ENCODE measurements around the gene ACAA1. TPM values are rescaled to one million over a fixed set of nuclear protein-coding genes. Genes with fewer than 3 reads are reported as not detected.

Gene ACAA1
- total and polyA plus RNA-seq, 9 of the 15 experiments (the other 6 are each of a cell fraction or from before 2014, with no cell fraction given), result 4.0 to 88.9 (median 57.2) TPM

DNA sequence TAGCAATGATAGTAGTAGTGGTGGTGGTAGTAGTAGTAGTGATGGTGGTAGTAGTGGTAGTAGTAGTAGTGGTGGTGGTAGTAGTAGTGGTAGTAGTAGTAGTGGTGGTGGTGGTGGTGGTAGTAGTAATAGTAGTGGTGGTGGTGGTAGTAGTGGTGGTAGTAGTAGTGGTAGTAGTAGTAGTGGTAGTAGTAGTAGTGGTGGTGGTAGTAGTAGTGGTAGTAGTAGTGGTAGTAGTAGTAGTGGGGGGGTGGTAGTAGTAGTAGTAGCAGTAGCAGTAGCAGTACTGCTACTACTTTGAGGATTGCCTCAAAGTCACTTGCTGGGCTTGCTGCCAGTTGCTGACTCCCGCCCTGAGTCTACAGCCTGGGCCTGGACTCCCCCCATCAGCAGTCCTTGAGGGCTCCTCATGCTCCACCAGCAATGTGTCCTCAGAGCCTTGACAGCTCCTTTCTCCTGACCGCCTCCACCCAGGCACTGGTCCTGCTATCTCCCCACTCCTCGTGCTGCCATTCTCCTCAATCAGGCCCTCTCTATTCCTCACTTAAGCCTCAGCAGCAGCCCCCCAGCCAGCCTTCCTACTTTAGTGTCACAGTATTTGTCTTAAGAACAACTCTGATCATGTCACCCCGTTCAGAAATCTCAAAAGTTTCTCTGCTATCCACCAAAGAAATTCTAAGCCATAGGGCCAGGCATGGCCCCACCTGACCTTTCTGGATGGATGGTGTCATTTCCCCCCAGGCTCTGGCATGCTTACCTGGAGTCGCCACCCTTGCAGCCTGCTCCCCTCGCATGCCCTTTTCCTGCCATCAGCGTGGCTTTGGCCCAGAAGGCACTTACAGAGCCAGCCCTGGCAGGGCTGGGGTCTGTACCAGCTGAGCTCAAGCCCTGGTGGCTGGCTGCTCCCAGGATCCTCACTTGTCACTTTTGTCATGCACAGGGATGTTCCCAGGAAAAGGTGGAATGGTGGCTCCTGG lies 52.3 kb downstream of the ACAA1 start (continued):
- TF ChIP-seq, protein P1, sequence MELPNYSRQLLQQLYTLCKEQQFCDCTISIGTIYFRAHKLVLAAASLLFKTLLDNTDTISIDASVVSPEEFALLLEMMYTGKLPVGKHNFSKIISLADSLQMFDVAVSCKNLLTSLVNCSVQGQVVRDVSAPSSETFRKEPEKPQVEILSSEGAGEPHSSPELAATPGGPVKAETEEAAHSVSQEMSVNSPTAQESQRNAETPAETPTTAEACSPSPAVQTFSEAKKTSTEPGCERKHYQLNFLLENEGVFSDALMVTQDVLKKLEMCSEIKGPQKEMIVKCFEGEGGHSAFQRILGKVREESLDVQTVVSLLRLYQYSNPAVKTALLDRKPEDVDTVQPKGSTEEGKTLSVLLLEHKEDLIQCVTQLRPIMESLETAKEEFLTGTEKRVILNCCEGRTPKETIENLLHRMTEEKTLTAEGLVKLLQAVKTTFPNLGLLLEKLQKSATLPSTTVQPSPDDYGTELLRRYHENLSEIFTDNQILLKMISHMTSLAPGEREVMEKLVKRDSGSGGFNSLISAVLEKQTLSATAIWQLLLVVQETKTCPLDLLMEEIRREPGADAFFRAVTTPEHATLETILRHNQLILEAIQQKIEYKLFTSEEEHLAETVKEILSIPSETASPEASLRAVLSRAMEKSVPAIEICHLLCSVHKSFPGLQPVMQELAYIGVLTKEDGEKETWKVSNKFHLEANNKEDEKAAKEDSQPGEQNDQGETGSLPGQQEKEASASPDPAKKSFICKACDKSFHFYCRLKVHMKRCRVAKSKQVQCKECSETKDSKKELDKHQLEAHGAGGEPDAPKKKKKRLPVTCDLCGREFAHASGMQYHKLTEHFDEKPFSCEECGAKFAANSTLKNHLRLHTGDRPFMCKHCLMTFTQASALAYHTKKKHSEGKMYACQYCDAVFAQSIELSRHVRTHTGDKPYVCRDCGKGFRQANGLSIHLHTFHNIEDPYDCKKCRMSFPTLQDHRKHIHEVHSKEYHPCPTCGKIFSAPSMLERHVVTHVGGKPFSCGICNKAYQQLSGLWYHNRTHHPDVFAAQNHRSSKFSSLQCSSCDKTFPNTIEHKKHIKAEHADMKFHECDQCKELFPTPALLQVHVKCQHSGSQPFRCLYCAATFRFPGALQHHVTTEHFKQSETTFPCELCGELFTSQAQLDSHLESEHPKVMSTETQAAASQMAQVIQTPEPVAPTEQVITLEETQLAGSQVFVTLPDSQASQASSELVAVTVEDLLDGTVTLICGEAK (IDR thresholded peaks at IDR 0.05), result no peak
- TF ChIP-seq, protein P1 (CRISPR knock-in tag; IDR thresholded peaks at IDR 0.05), result no peak
- TF ChIP-seq CREBBP (IDR thresholded peaks at IDR 0.05; ENCODE audit: low read depth, low read length), result peak; percentile 80
- no peak for TF ChIP-seq FOXK2 (conservative IDR thresholded peaks at IDR 0.05 in 1 of 2, IDR thresholded peaks at IDR 0.05 in 1 of 2; ENCODE audit: low read depth in 2 of 2)
- TF ChIP-seq ASH1L (IDR thresholded peaks at IDR 0.05; ENCODE audit: borderline replicate concordance, low read depth, partially characterized antibody), result peak; percentile 82
- no peak for TF ChIP-seq SNRNP70 (optimal IDR thresholded peaks at IDR 0.05; ENCODE audit: low read depth, low read length)
- TF ChIP-seq, protein P2, sequence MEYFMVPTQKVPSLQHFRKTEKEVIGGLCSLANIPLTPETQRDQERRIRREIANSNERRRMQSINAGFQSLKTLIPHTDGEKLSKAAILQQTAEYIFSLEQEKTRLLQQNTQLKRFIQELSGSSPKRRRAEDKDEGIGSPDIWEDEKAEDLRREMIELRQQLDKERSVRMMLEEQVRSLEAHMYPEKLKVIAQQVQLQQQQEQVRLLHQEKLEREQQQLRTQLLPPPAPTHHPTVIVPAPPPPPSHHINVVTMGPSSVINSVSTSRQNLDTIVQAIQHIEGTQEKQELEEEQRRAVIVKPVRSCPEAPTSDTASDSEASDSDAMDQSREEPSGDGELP (CRISPR knock-in tag; IDR thresholded peaks at IDR 0.05; ENCODE audit: borderline replicate concordance), result 0 out of 2 replicates have a peak, but pooled peaks have one; percentile 3
- TF ChIP-seq, protein P3, sequence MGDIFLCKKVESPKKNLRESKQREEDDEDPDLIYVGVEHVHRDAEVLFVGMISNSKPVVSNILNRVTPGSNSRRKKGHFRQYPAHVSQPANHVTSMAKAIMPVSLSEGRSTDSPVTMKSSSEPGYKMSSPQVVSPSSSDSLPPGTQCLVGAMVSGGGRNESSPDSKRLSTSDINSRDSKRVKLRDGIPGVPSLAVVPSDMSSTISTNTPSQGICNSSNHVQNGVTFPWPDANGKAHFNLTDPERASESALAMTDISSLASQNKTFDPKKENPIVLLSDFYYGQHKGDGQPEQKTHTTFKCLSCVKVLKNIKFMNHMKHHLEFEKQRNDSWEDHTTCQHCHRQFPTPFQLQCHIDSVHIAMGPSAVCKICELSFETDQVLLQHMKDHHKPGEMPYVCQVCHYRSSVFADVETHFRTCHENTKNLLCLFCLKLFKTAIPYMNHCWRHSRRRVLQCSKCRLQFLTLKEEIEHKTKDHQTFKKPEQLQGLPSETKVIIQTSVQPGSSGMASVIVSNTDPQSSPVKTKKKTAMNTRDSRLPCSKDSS (IDR thresholded peaks at IDR 0.05; ENCODE audit: low read depth, partially characterized antibody), result peak; percentile 26
- TF ChIP-seq, protein P4, sequence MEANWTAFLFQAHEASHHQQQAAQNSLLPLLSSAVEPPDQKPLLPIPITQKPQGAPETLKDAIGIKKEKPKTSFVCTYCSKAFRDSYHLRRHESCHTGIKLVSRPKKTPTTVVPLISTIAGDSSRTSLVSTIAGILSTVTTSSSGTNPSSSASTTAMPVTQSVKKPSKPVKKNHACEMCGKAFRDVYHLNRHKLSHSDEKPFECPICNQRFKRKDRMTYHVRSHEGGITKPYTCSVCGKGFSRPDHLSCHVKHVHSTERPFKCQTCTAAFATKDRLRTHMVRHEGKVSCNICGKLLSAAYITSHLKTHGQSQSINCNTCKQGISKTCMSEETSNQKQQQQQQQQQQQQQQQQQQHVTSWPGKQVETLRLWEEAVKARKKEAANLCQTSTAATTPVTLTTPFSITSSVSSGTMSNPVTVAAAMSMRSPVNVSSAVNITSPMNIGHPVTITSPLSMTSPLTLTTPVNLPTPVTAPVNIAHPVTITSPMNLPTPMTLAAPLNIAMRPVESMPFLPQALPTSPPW (CRISPR knock-in tag; IDR thresholded peaks at IDR 0.05), result 0 out of 2 replicates have a peak, but pooled peaks have one; percentile 23
- TF ChIP-seq ELF4 (CRISPR knock-in tag; IDR thresholded peaks at IDR 0.05), result peak; percentile 53; the same call in 1 of the 2 replicates

Data from K562 (cell line).